Stimulated activated CD4-positive, alpha-beta T cell treated with anti-CD3 and anti-CD28 coated beads, Interleukin-15, amount 100 ng/mL, for 24 hours (primary cell): ENCODE data around the gene TMA7.
"Not testable (repeated sequence)": the region's sequence is repeated elsewhere in the genome, so short reads cannot be mapped to it uniquely, and the experiment has no call there.

Source experiments
- DNase-seq: peaks from one replicate; pipeline ENCODE4 v3.0.0-alpha.2; 2020

The TMA7 gene

GRCh38 chr3:48470286-48470685, 30.2 kb downstream of the TMA7 start:
- no peak for DNase-seq

- no peak for DNase-seq
Observed at GRCh38 chr3:48472673-48472922, 32.5 kb downstream of the TMA7 start.

GRCh38 chr3:48472923-48473616, 33.0 kb downstream of the TMA7 start:
- DNase-seq: peak; percentile 98

GRCh38 chr3:48473617-48473952, 33.5 kb downstream of the TMA7 start:
- no peak for DNase-seq

- DNase-seq: not testable (repeated sequence)
Observed at GRCh38 chr3:48474031-48474430, 34.0 kb downstream of the TMA7 start.

- no peak for DNase-seq
Observed at GRCh38 chr3:48474619-48475018, 34.6 kb downstream of the TMA7 start.

- DNase-seq: no peak
Observed at GRCh38 chr3:48475188-48475587, 35.1 kb downstream of the TMA7 start.

GRCh38 chr3:48476426-48477053, 36.5 kb downstream of the TMA7 start:
- DNase-seq: no peak

GRCh38 chr3:48477959-48478520, 38.0 kb downstream of the TMA7 start:
- DNase-seq: no peak

- peak; percentile 52 for DNase-seq
Observed at GRCh38 chr3:48478626-48479555, 38.8 kb downstream of the TMA7 start.

- DNase-seq: not testable (repeated sequence)
Observed at GRCh38 chr3:48480891-48481290, 40.8 kb downstream of the TMA7 start.

- DNase-seq: not testable (repeated sequence)
Observed at GRCh38 chr3:48482822-48483221, 42.8 kb downstream of the TMA7 start.

- DNase-seq: no peak
Observed at GRCh38 chr3:48486952-48487351, 46.9 kb downstream of the TMA7 start.

GRCh38 chr3:48492461-48493202, 52.6 kb downstream of the TMA7 start:
- DNase-seq: no peak

- no peak for DNase-seq
Observed at GRCh38 chr3:48493203-48493501, 53.1 kb downstream of the TMA7 start.
